ENCODE measurements around the gene TNFRSF21.

DNA sequence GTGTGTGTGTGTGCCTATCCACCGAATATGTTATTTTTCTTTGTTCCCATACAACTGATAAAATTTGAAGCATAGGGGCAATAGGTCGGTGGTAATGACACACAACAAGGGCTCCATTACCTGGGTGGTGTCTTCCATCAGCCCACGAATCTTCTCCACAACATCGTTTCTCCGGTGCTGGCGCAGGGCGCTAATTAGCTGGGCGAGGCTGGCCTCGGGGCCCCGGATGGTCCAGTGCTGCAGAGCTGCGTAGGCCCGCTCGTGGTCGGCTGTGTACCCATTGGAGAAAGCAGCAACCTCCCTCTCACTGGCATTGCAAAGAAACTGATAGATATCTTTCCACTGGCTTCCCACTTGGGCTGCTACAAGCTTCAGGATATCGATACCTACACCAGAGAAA, 56.6 kb downstream of the TNFRSF21 start:
- TF ChIP-seq POLR2A (IDR thresholded peaks at IDR 0.05) (no peak), POLR2AphosphoS5 (IDR thresholded peaks at IDR 0.05) (no peak), EP300 (IDR thresholded peaks at IDR 0.05; ENCODE audit: low read depth) (no peak)
- TF ChIP-seq, protein P1, sequence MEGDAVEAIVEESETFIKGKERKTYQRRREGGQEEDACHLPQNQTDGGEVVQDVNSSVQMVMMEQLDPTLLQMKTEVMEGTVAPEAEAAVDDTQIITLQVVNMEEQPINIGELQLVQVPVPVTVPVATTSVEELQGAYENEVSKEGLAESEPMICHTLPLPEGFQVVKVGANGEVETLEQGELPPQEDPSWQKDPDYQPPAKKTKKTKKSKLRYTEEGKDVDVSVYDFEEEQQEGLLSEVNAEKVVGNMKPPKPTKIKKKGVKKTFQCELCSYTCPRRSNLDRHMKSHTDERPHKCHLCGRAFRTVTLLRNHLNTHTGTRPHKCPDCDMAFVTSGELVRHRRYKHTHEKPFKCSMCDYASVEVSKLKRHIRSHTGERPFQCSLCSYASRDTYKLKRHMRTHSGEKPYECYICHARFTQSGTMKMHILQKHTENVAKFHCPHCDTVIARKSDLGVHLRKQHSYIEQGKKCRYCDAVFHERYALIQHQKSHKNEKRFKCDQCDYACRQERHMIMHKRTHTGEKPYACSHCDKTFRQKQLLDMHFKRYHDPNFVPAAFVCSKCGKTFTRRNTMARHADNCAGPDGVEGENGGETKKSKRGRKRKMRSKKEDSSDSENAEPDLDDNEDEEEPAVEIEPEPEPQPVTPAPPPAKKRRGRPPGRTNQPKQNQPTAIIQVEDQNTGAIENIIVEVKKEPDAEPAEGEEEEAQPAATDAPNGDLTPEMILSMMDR (IDR thresholded peaks at IDR 0.05): no peak
